Mucosa of descending colon (tissue), 3 donors: ENCODE measurements around the gene AGMAT. TPM values are rescaled to one million over a fixed set of nuclear protein-coding genes. Genes with fewer than 3 reads are reported as not detected.

Experiments used
- ATAC-seq: fragments of 200-7000 bp; cut with Tn5 transposase; one replicate; pipeline ENCODE4 v1.9.1; 2020; ENCODE audit warnings: mild to moderate bottlenecking, moderate library complexity
- DNase-seq, 3 donors: peaks; one replicate each; pipeline ENCODE4 v3.0.0-alpha.2; 2020
- H3K36me3 ChIP-seq: fragments of 200-600 bp; one replicate; pipeline ENCODE4 v1.8.0; 2021; ENCODE audit warnings: low read depth, mild to moderate bottlenecking
- H3K4me1 ChIP-seq: fragments of 200-600 bp; one replicate; pipeline ENCODE4 v1.8.0; 2021; ENCODE audit warnings: low read depth, mild to moderate bottlenecking
- H3K4me3 ChIP-seq: fragments of 200-600 bp; one replicate; pipeline ENCODE4 v1.8.0; 2021; ENCODE audit warnings: mild to moderate bottlenecking
- H3K9me3 ChIP-seq: fragments of 200-600 bp; one replicate; pipeline ENCODE4 v1.8.0; 2021; ENCODE audit warnings: mild to moderate bottlenecking
- intact Hi-C, 2 donors: fragments of 100-400 bp; cut with DNase I in 1 of 2; cut with micrococcal nuclease in 1 of 2; formaldehyde crosslinking; loops; one replicate each; pipeline versions ENCODE4 v1.11.0 to v1.11.1; 2022; cut with DNase I, micrococcal nuclease
- total RNA-seq, 3 donors: library from RNA; stranded (reverse); fragmentation: NEBNext Ultra II Directional in 2 of 3; extraction: Animal tissue kit (Norgen Biotek cat#: 25700) in 2 of 3; gene quantifications; one replicate each; pipeline versions ENCODE4 v1.2.1 to v1.2.4, GENCODE V29; 2021 to 2023
- TF ChIP-seq, protein P1 (sequence below): fragments of 200-600 bp; IDR thresholded peaks from one replicate; pipeline ENCODE4 v1.8.0; 2022; ENCODE audit warnings: antibody characterized with exemption, mild to moderate bottlenecking
- donor health status: DM: no; HTN: no; CAD: no; lungs with moderate emphysema.
- donor health status: DM: no; HTN: no; CAD: no.
- donor health status: DM: no; HTN: yes; CAD: no.

AGMAT gene
- total RNA-seq, 3 donors from 2014 or later, result 8.4 to 21.4 (median 20.7) TPM

GRCh38 chr1:15579683-15580047 is 5.2 kb downstream of the AGMAT start:
- Histone ChIP-seq H3K4me3 (no peak overlapping the region), H3K36me3 (no peaks in the 10 kb centered on the region), H3K9me3 (no peaks in the 10 kb centered on the region), H3K4me1 (peaks cover 11% of the 10 kb centered on the region)
- intact Hi-C loops, result no loop called here
- no peak for DNase-seq
- TF ChIP-seq, protein P1, sequence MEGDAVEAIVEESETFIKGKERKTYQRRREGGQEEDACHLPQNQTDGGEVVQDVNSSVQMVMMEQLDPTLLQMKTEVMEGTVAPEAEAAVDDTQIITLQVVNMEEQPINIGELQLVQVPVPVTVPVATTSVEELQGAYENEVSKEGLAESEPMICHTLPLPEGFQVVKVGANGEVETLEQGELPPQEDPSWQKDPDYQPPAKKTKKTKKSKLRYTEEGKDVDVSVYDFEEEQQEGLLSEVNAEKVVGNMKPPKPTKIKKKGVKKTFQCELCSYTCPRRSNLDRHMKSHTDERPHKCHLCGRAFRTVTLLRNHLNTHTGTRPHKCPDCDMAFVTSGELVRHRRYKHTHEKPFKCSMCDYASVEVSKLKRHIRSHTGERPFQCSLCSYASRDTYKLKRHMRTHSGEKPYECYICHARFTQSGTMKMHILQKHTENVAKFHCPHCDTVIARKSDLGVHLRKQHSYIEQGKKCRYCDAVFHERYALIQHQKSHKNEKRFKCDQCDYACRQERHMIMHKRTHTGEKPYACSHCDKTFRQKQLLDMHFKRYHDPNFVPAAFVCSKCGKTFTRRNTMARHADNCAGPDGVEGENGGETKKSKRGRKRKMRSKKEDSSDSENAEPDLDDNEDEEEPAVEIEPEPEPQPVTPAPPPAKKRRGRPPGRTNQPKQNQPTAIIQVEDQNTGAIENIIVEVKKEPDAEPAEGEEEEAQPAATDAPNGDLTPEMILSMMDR, result no peak
- ATAC-seq, result peak; percentile 20

GRCh38 chr1:15578921-15579682 is 5.7 kb downstream of the AGMAT start:
- intact Hi-C loops, result no loop called here
- Histone ChIP-seq H3K36me3 (no peaks in the 10 kb centered on the region), H3K4me3 (no peak overlapping the region), H3K4me1 (peaks cover 8% of the 10 kb centered on the region), H3K9me3 (no peaks in the 10 kb centered on the region)
- peak in 1 of 3 donors; percentile 57 for DNase-seq
- TF ChIP-seq, protein P1, result no peak
- ATAC-seq, result peak; percentile 79

GRCh38 chr1:15577691-15578090 is 7.2 kb downstream of the AGMAT start:
- Histone ChIP-seq H3K4me1 (peaks cover 5% of the 10 kb centered on the region), H3K4me3 (no peak overlapping the region), H3K9me3 (no peaks in the 10 kb centered on the region), H3K36me3 (no peaks in the 10 kb centered on the region)
- intact Hi-C loops, result no loop called here
- TF ChIP-seq, protein P1, result no peak
- ATAC-seq (no peak), DNase-seq (no peak)

DNA sequence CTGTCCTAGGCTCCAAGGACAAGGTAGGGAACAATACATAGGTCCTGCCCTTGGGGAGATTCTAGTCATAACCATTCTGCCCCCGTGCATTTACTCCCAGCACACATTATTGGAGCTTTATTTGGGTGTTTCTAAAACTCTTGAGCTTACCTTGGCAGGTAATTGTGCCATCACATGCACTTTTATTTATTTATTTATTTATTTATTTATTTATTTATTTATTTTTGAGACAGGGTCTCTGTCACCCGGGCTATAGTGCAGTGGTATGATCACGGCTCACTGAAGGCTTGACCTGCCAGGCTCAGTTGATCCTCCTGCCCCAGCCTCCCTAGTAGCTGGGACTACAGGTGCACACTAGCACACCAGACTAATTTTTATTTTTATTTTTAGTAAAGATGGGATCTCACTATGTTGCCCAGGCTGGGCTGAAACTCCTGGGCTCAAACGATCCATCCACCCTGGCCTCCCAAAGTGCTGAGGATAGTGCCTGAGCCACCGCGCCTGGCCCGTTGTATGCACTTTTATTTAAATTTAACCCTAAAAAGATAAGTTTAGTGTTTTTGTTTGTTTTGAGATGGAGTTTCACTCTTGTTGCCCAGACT is 9.2 kb downstream of the AGMAT start:
- Histone ChIP-seq H3K36me3 (no peaks in the 10 kb centered on the region), H3K4me3 (no peak overlapping the region), H3K9me3 (no peaks in the 10 kb centered on the region), H3K4me1 (peaks cover 5% of the 10 kb centered on the region)
- DNase-seq (no peak), ATAC-seq (no peak)
- intact Hi-C loops, result no loop called here
- TF ChIP-seq, protein P1, result no peak

GRCh38 chr1:15574741-15575140 is 10.1 kb downstream of the AGMAT start:
- Histone ChIP-seq H3K4me1 (peaks cover 5% of the 10 kb centered on the region), H3K4me3 (no peak overlapping the region), H3K9me3 (no peaks in the 10 kb centered on the region), H3K36me3 (no peaks in the 10 kb centered on the region)
- DNase-seq (peak in 1 of 3 donors; percentile 22), ATAC-seq (peak; percentile 27)
- intact Hi-C loops, result no loop called here
- TF ChIP-seq, protein P1, result no peak
